Lower leg skin (tissue), 3 donors: ENCODE data around the gene ZFAND6.

Experiments used
- CTCF ChIP-seq, 3 donors: fragments of 450-650 bp; IDR thresholded peaks; one replicate each; pipeline ENCODE4 v1.5.1; 2016; ENCODE audit warnings: antibody characterized with exemption in 3 of 3, mild to moderate bottlenecking in 3 of 3, moderate library complexity in 2 of 3
- POLR2A ChIP-seq, 2 donors: fragments of 450-650 bp; IDR thresholded peaks; one replicate each; pipeline ENCODE4 v1.6.1; 2016 to 2017; ENCODE audit warnings: antibody characterized with exemption in 2 of 2, mild to moderate bottlenecking in 1 of 2, moderate library complexity in 1 of 2

- no peak for TF ChIP-seq CTCF (IDR thresholded peaks at IDR 0.05)
- no peak for TF ChIP-seq POLR2A (IDR thresholded peaks at IDR 0.05)
These were observed at the start of gene ZFAND6 for GRCh38 chr15:80058851-80059785.
